Activated effector memory CD4-positive, alpha-beta T cell treated with Interleukin-2 at 50 U/mL for 16 hours (primary cell): ENCODE measurements around the gene GPR137B.
A peak's percentile ranks its signal among the peaks of the same experiment; 100 is the strongest.

Experiments used
- DNase-seq: peaks from one replicate; pipeline ENCODE4 v3.0.0-alpha.2; 2020

The GPR137B gene

DNA sequence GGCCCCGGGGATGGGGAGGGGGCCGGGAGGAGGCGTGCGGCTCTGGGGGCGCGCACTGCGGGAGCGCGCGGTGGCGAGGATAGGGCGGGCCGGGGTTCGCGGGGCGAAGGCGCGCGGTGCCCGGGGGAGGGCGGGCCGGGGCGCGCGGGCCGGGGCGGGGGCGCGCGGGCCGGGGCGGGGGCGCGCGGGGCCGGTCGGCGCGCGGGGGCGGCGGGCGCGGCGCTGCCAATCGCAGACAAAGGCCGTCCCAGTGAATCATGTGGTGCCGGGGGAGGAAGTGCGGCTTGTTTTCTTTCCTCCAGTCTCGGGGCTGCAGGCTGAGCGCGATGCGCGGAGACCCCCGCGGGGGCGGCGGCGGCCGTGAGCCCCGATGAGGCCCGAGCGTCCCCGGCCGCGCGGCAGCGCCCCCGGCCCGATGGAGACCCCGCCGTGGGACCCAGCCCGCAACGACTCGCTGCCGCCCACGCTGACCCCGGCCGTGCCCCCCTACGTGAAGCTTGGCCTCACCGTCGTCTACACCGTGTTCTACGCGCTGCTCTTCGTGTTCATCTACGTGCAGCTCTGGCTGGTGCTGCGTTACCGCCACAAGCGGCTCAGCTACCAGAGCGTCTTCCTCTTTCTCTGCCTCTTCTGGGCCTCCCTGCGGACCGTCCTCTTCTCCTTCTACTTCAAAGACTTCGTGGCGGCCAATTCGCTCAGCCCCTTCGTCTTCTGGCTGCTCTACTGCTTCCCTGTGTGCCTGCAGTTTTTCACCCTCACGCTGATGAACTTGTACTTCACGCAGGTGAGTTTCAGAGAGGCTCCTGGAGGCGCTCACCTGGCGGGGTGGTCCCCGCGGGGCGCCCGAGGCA lies at the start of gene GPR137B:
TSS of gene GPR137B (plus strand) at position 287 of the 851 bp plus-strand sequence. CDS start at position 371, 84 bp downstream.
- peak; percentile 44 for DNase-seq

DNA sequence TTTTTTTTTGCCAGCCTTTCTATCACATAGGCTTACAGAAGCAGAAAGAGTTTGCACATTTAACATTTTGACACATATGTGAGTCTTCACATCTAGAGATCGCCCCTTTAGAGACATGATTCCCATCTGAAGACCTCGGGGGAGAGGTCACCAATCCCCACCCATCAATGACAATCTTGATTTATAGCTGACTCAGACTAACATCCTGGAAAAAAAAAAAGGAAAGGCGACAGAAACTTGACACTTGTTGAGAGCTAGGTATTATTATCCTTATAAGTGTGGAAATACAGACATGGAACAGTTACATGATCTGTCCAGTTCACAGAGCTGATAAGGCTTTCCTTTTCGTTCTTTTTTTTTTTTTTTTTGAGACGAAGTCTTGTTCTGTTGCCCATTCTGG lies 49.4 kb upstream of the GPR137B start:
- no peak for DNase-seq

DNA sequence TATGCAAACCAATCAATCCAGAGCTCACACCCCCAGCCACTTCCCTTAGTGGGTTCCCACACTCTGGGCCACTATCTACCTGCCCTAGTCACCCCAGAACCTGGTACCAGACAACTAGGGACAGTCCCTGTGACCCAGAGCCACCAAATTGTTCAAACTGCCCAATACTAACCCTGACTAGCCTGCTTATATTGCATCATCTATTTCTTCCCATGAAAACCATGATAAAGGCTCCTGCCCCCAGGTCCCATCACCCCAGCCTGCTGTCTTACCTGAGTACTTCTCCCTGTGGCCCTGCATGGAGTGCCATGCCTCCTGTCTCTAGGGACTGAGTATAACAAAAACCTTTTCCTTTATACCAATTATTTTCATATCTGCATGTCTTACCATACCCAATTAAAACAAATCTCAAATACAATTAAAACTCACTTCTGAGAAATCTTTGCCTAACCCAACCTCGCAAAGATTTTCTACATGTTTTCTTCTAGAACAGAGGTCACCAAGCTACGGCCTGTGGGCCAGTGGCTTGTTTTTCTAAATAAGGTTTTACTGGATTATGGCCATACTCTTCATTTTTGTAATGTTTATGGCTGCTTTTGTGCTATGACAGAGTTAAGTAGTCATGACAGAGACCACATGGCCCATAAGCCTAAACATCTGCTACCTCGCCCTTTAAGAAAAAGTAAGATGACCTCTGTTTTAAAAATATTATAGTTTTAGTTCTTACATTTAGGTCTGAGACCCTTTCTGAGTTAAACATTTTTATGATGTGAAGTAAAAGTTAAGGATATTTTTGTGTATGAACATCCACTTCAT lies 46.4 kb upstream of the GPR137B start:
- no peak for DNase-seq

DNA sequence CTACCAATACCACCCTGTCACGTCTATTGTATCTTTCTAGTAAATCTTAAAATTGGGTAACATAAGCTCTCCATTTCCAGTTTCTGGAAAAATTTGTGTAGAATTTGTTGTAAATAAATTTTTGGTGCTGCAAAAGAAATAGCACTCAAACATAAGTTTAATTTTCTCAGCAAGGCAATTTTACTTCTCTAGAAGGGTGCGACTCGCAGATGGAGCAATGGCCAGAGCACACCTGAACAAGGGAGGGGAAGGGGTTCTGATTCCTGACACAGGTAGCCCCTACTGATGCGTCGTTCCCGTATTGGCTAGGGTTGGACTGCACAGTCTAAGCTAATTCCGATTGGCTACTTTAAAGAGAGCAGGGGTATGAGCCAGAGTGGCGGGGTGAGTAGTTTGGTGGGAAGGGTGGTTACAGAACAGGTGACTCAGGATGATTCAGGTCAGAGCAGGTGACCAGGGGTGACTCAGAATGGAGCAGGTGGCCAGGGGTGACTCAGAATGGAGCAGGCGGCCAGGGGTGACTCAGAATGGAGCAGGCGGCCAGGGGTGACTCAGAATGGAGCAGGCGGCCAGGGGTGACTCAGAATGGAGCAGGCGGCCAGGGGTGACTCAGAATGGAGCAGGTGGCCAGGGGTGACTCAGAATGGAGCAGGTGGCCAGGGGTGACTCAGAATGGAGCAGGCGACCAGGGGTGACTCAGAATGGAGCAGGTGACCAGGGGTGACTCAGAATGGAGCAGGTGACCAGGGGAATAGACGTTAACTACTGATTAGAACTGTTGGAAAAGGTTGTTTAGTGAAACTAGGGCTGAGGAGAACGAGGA lies 45.5 kb upstream of the GPR137B start:
- peak; percentile 78 for DNase-seq

GRCh38 chr1:236098267-236098666 lies 44.1 kb upstream of the GPR137B start:
- no peak for DNase-seq

DNA sequence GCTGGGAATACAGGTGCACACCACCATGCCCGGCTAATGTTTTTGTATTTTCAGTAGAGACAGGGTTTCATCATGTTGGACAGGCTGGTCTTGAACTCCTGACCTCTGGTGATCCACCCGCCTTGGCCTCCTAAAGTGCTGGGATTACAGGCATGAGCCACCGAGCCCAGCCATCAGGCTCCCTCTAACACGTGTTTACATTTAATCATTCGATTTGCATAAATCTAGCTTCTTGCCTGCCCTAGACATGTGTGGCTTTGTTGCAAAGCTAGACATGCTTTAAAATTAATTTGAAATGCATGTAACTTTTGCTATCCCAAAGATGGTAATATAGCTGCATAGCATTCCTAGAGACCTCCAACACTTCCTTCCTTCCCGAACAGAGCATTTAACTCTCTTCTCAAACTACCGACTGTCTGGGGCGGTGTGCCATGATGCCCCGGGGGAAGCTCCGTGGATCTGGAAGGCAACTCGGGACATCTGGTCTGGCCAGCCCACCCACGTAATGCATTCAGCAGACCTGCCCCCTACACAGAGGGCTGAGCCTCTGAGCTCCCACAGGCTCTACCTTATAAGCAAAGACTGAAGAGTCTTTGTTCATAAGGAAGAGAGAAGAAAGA lies 42.9 kb upstream of the GPR137B start:
- no peak for DNase-seq

DNA sequence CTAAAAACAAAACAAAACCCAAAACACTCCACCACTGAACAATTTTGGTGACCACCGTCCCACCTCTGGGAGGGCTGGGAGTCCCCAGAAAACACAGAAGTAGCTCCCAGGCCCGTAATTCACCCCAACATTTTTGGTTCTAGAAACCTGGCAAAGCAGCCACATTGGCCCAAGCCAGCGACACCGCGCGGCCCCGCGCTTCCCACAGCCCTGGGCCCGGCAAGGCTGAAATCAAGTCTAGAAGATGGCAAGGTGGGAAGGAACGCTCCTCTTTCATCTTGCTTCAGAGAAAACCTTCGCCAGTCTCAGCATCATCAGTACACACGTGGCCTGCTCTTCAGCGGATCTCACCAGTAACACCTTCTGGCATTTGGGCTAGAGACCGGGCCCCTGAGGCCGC lies 41.5 kb upstream of the GPR137B start:
- no peak for DNase-seq

DNA sequence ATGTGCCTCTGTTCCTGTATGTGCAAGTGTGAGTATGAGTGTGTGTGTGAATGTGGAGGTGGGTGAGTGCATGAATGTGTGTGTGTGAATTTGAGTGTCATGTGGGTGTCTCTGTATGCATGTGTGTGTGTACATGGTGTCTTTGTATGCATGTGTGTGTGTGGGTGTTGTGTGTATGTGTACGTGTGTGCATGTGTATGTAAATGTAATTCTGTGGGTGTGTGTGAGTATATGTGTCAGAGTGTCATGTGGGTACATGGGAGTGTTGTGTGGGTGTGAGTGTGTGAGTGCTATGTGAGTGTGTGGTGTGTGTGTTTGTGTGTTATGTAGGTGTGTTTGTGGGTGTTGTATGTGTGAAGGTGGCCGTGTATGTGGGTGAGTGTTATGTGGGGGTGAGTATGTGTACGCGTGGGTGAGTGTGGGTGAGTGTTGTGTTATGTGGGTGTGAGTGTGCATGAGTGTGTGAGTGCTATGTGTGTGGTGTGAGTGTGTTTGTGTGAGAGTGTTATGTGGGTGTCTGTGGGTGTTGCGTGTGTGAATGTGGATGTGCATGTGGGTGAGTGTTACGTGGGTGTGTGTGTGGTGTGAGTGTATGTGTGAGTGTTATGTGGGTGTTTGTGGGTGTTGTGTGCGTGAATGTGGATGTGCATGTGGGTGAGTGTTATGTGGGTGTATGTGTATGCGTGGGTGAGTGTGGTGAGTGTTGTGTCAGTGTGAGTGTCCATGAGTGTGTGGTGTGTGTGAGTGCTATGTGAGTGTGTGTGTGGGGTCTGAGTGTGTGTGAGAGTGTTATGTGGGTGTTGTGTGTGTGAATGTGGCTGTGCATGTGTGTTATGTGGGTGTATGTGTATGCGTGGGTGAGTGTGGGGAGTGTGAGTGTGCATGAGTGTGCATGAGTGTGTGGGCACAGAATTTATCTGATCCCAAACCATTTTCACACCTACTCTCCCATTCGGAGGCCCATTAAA lies 40.8 kb upstream of the GPR137B start:
- DNase-seq = no peak

- DNase-seq = no peak
Observed at GRCh38 chr1:236102611-236103010, 39.7 kb upstream of the GPR137B start.

DNA sequence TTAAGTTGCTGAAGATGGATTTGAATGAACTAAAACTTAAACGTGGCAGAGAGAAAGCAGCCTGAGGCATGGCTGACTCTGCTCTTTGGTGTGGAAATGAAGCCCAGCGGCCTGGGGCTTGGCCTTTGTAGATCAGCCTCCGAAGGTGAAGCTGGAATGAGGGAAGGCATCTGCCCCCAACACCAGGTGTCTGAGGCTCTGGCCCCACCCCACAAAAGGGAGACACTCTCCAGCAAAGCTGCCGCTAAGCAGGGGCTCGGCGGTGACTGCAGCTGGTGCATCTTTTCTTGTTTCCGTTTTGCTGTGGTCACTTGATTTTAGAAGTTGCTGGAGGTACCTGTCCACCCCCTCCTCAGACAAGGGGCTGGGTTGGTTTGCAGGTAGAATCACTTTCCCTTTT lies 39.3 kb upstream of the GPR137B start:
- DNase-seq = no peak

- peak; percentile 29 for DNase-seq
Observed at GRCh38 chr1:236103646-236104218, 38.6 kb upstream of the GPR137B start.

- no peak for DNase-seq
Observed at GRCh38 chr1:236107121-236107907, 35.0 kb upstream of the GPR137B start.

GRCh38 chr1:236108027-236108648 lies 34.2 kb upstream of the GPR137B start:
- DNase-seq = no peak

DNA sequence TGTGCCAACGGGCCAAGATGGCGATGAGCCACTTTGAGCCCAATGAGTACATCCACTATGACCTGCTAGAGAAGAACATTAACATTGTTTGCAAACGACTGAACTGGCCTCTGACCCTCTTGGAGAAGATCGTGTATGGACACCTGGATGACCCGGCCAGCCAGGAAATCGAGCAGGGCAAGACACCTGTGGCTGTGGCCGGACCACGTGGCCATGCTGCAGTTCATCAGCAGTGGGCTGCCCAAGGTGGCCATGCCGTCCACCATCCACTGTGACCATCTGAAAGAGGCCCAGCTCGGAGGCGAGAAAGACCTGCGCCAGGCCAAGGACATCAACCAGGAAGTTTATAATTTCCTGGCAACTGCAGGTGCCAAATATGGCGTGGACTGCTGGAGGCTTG lies 32.2 kb upstream of the GPR137B start:
- no peak for DNase-seq

GRCh38 chr1:236111527-236112331 lies 30.6 kb upstream of the GPR137B start:
- no peak for DNase-seq

DNA sequence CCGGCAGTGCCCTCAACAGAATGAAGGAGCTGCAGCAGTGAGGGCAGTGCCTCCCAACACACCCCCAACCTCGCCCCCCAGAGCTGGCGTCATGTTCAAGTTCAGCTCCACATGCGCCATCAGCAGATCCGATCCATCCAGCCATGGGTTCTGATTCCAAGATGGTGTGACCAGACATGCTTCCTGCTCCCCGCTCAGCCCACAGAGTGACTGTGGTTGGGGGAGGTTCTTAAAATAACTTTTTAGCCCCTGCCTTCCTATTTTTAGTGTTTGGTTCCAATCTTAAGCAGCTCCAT lies 30.1 kb upstream of the GPR137B start:
- no peak for DNase-seq

GRCh38 chr1:236113324-236114032 lies 28.9 kb upstream of the GPR137B start:
- no peak for DNase-seq

- no peak for DNase-seq
Observed at GRCh38 chr1:236114076-236114747, 28.1 kb upstream of the GPR137B start.
